GM21619 (cell line): ENCODE measurements around the gene KYAT1.
"Not testable (repeated sequence)": the region's sequence is repeated elsewhere in the genome, so short reads cannot be mapped to it uniquely, and the experiment has no call there.

Source experiments
- ATAC-seq: cut with Tn5 transposase; IDR thresholded peaks from one replicate; pipeline ENCODE4 v1.9.1; 2021; ENCODE audit not compliant: unreplicated experiment

KYAT1 gene

GRCh38 chr9:128843171-128843570 is 38.6 kb downstream of the KYAT1 start:
- not testable (repeated sequence) for ATAC-seq

GRCh38 chr9:128841694-128842492 is 39.9 kb downstream of the KYAT1 start:
- no peak for ATAC-seq

GRCh38 chr9:128840524-128840923 is 41.2 kb downstream of the KYAT1 start:
- ATAC-seq, result no peak

GRCh38 chr9:128838338-128838737 is 43.4 kb downstream of the KYAT1 start:
- ATAC-seq, result no peak

GRCh38 chr9:128836509-128837145 is 45.1 kb downstream of the KYAT1 start:
- no peak for ATAC-seq

GRCh38 chr9:128835246-128836210 is 46.2 kb downstream of the KYAT1 start:
- no peak for ATAC-seq

GRCh38 chr9:128833696-128834095 is 48.1 kb downstream of the KYAT1 start:
- no peak for ATAC-seq

GRCh38 chr9:128829477-128830251 is 52.1 kb downstream of the KYAT1 start, which contains the start of gene SPOUT1:
SPOUT1 (minus strand) TSS chr9:128829794; CDS start chr9:128829780, 14 bp downstream.
- ATAC-seq, result peak; percentile 98

- ATAC-seq, result no peak
Observed at GRCh38 chr9:128828719-128829452, 52.9 kb downstream of the KYAT1 start.

- no peak for ATAC-seq
Observed at GRCh38 chr9:128828267-128828666, 53.5 kb downstream of the KYAT1 start.

GRCh38 chr9:128825923-128826700 is 55.6 kb downstream of the KYAT1 start:
- no peak for ATAC-seq

- no peak for ATAC-seq
Observed at GRCh38 chr9:128824911-128825310, 56.8 kb downstream of the KYAT1 start.

GRCh38 chr9:128823903-128824406 is 57.8 kb downstream of the KYAT1 start:
- ATAC-seq, result no peak

- ATAC-seq, result no peak
Observed at GRCh38 chr9:128823362-128823902, 58.3 kb downstream of the KYAT1 start.

GRCh38 chr9:128822407-128823042 is 59.2 kb downstream of the KYAT1 start:
- no peak for ATAC-seq

- no peak for ATAC-seq
Observed at GRCh38 chr9:128821584-128822406, 60.0 kb downstream of the KYAT1 start.
